NCI-H82 (cell line): Measurements from ENCODE around the gene ZMIZ2.
"Not testable (repeated sequence)": the region's sequence is repeated elsewhere in the genome, so short reads cannot be mapped to it uniquely, and the experiment has no call there.

Source experiments
- DNase-seq: peaks from one replicate; lab custom pipeline; 2025; lab: John Stamatoyannopoulos, UW

Gene ZMIZ2

DNA sequence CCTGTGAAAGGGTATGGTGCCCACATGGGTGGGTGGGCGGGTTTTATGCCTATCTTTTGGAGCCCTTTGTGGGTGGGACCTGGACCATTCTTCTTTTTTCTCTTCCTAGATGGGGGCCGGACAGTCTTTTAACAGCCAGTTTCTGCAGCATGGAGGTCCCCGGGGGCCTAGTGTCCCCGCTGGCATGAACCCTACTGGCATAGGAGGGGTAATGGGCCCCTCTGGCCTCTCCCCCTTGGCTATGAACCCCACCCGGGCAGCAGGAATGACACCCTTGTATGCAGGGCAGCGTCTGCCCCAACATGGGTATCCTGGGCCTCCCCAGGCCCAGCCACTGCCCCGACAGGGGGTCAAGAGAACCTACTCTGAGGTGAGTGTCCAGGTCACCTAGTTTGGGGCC, 9.1 kb downstream of the ZMIZ2 start:
- DNase-seq = no peak

DNA sequence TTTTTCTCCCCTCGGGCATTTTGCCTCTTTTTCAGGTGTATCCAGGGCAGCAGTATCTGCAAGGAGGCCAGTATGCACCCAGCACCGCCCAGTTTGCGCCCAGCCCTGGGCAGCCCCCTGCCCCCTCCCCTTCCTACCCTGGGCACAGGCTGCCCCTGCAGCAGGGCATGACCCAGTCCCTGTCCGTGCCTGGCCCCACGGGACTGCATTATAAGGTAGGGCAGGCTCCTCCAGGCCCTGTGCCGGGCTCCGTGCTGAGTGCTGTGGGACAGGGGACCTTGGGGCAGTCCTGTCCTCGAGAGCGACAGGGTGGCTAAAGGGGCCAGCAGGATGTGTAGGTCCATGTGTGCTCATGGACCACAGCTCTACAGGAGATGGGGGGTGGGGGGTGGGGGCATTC, 10.6 kb downstream of the ZMIZ2 start:
- DNase-seq = no peak

DNA sequence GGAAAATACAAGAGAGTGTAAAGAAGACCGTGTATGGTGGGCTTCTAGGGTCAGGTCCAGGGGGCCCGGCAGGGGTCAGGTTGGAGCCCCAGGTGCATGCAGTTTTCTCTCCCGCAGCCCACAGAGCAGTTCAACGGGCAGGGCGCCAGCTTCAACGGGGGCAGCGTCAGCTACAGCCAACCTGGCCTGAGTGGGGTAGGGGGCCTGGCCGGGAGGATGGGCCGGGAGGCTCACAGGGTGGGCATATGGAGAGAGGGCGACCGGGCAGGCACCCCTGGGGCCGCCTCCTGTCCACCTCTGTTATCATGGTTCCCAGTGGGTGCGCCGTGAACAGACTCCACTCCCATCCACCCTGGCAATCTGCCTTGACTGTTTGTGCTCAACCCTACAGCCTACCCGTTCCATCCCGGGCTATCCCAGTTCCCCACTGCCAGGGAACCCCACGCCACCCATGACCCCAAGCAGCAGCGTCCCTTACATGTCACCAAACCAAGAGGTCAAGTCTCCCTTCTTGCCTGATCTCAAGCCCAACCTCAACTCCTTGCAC, 11.5 kb downstream of the ZMIZ2 start:
- DNase-seq = no peak

DNA sequence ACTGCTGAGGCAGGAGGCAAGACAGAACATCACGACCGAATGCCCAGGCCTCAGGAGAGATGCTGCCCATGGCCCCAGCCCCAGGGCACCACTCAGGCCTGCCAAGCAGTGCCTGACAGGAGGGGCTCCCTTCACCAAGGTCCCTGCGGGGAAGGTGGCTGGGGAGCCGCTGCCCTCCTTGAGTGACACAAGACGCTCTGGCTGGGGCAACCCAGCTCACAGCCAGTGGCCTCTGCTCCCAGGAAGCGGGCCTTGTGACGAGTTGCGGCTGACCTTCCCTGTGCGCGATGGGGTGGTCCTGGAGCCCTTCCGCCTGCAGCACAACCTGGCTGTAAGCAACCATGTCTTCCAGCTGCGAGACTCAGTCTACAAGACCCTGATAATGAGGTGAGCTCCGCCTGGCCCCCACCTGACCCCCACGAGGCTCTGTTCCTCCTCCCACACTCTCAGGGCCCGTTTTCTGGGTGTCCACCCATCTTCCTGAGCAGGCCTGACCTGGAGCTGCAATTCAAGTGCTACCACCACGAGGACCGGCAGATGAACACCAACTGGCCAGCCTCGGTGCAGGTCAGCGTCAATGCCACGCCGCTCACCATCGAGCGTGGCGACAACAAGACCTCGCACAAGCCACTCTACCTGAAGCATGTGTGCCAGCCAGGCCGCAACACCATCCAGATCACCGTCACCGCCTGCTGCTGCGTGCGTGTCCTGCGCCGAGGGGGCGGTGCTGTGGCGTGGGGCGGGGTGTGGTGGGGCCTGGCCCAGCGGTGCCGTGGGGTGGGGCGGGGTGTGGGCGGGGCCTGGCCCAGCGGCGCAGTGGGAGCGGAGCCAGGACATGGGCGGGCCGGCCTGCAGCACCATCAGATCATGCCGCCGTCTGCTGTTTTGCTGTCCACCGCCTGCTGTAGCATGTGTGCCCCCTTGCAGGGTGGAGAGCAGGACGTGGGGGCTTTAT, 12.8 kb downstream of the ZMIZ2 start:
- DNase-seq = peak; percentile 91

DNA sequence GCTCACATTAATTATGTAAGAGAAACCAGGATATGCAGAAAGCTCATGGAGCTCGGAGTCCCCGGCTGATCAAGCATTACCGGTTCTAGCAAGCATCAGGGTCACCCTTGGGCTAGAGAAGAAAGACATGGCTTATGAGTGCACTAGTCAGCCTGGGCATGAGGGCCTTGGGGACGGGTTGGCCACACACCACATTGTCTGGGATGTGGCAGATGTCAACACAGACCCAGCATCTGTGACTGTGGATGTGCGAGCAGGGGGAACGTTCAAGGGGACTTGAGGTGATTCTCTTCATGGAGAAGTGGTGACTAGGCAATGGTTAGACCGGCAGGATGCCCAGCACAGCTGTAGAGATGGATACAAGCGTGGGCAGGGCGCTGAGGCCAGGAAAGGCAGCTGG, 13.7 kb downstream of the ZMIZ2 start:
- peak; percentile 55 for DNase-seq

DNA sequence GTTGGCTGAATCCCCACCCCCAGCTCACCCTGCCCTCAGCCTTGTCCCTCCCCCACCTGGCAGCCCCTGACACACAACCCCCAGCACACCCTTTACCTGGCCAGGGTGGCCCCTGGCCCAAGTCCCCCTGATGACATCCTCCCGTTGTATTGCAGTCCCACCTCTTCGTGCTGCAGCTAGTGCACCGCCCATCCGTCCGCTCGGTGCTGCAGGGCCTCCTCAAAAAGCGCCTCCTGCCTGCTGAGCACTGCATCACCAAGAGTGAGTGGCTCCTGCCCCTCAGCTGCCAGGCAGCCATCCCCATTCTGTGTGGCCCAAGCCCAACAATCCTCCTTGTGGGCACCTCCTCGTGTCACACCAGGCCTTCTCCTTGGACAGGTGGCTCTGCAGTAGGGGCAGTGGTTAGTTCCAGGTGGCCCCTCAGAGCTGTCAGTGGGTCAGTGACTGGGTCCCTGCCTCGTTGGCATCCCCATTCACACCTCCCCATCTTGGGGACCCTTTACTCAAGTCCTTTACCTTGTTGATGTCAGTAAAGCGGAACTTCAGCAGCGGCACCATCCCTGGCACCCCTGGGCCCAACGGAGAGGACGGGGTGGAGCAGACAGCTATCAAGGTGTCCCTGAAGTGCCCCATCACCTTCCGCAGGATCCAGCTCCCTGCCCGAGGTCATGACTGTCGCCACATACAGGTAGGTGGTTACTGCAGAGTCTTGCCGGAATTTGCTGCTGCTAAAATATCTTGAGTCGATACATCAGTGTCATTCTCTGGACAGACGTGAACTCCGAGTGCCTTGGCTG, 14.3 kb downstream of the ZMIZ2 start:
- no peak for DNase-seq

DNA sequence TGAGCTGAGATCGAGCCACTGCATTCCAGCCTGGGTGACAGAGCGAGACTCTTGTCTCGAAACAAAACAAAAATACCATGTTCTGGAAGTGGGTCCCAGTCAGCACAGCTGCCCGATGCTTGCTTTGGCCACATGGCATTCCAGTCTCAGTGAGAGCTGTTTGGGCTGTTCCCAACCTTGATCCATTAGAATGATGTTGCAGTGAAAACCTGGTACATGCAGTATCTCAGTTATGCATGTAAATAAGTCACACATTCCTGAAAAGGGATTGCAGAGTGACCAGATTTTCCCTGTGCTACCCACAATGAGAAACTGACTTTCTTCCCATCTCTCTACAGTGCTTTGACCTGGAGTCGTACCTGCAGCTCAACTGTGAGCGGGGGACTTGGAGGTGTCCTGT, 15.4 kb downstream of the ZMIZ2 start:
- DNase-seq = no peak

DNA sequence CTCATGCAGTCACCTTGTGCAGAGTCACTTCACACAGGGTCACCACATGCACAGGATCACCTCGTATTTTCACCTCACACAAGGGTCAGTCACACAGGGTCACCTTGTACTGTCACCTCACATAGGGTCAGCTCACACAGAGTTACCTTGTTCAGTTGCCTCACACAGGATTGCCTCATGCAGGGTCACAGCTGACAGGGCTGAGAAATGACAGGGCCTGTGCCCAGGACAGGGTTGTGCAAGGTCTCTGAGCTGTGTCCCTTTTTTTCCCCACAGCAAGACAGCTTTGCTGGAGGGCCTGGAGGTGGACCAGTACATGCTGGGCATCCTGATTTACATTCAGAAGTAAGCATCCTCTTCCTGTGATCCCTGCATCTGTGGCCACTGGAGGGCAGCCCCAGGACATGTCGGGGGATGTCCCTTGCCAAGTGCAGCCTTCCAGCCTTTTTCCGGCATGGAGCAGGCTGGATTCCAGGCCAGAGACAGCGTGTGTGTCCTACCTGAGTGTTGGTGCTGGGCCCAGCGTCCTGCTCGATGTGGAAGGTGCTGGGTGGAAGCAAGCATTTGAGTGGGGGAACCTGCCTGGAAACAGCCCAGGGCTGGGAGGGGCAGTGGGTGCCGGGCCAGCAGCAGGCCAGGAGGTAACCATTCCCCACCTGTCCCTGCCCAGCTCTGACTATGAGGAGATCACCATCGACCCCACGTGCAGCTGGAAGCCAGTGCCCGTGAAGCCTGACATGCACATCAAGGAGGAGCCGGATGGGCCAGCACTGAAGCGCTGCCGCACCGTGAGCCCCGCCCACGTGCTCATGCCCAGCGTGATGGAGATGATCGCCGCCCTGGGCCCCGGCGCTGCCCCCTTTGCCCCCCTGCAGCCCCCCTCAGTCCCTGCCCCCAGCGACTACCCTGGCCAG, 16.3 kb downstream of the ZMIZ2 start:
- no peak for DNase-seq

DNA sequence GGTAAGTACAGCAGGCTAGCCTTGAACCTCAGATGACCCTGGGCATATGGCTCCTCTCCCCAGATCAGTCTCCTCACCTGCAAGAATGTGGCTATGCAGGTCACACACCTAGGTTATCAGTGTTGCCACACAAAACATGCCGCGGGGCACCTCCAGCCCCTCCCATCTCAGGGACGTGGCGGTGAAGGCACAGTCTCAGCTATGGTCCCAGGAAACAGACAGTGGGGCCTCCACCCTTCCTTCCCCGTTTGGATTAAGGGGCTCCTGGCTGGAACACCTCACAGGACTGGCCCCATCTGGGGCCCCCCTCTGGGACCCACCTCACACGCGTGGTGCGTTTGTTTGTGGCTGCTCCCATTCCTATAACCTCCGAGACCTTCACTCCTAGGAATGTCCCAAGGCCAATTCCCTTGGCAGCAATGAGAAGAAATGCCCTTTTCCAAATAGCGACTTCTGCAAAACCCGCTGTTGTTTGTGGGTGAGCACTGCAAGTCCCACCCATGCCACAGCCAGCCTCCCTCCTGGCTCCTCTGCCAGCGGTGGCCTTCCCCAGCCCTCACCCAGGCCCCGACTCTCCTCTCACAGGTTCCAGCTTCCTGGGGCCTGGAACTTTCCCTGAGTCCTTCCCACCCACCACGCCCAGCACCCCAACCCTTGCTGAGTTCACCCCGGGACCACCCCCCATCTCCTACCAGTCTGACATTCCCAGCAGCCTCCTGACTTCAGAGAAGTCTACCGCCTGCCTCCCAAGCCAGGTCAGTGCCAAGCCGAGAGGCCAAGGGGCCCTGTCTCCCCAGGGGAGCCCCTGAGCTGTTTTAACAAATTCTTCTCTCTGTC, 17.1 kb downstream of the ZMIZ2 start:
- DNase-seq = no peak

DNA sequence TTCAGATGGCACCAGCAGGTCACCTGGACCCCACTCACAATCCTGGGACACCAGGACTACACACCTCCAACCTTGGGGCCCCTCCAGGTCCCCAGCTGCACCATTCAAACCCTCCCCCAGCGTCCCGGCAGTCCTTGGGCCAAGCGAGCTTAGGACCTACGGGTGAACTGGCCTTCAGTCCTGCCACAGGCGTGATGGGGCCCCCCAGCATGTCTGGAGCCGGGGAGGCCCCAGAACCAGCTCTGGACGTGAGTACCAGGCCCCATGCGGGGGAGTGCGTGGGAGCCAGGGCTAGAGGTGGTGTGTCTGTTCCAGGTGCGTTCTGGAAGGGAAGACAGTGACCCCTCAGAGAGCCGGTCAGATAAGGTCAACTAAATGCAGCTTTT, 17.8 kb downstream of the ZMIZ2 start:
- DNase-seq = no peak

DNA sequence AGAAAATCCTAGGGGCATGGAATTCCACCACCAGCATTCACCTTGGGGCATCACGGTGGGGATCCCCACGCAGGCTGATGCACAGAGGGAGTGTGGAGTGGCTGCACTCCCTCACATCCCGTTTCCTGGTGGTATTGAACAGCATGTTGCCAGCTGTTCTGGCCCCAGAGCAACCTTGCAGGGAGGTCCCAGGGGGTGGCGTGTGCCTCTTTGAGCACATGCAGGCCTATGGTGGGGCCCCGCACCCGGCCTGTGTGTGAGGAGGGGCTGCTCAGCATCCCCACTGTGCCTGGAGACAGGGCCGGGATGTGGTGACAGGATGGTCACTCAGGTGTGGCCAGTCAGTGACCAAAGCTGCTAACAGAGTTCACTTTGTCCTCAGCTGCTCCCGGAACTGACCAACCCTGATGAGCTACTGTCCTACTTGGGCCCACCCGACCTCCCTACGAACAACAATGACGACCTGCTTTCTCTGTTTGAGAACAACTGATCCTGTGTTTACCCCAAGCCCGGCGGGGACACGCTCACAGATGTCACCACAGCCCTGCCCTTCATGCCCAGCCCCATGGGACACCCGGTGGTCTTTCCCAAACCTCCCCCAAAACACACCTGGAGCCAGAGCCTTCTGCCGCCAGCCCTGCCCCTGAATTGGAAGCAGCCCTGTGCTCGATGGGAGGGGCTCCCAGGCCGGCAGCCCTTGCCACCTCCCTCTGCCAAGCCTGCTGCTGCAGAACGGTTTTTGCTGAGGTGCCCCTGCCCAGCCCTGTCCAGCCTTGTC, 18.7 kb downstream of the ZMIZ2 start:
- DNase-seq = no peak

DNA sequence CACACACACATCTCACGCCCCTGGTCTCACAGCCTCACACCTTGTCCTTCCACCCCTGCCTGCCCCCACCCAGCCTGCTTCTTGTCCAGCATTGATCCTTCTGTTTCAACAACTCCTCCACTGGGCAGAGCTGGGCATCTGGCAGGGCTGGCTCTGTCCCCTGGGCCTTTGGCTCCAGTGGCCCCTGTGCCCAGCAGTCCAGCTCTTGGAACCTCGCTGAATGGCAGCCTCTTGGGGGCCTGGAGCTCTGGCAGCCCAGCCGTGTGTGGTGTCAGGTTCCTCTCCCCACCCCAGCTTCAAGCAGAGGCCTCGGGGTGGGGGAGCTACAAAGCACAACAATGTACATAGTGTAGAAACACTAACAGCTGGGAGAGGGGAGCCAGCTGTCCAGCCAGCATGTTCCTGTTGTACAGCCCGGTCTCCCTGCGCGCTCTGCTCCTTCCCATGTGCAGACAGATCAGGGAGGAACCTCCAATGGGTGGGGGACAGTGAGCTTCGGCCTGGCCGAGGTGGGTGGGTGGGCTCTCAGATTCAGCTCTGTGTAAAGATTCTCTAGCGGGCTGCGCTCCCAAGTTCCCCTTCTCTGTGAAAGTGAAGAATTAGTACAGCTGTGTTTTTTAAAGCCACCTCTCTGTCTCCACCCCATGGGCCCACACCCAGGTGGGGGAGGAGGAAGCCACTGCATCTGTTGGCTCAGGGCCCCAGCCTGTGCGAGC, 19.4 kb downstream of the ZMIZ2 start:
- peak; percentile 87 for DNase-seq

DNA sequence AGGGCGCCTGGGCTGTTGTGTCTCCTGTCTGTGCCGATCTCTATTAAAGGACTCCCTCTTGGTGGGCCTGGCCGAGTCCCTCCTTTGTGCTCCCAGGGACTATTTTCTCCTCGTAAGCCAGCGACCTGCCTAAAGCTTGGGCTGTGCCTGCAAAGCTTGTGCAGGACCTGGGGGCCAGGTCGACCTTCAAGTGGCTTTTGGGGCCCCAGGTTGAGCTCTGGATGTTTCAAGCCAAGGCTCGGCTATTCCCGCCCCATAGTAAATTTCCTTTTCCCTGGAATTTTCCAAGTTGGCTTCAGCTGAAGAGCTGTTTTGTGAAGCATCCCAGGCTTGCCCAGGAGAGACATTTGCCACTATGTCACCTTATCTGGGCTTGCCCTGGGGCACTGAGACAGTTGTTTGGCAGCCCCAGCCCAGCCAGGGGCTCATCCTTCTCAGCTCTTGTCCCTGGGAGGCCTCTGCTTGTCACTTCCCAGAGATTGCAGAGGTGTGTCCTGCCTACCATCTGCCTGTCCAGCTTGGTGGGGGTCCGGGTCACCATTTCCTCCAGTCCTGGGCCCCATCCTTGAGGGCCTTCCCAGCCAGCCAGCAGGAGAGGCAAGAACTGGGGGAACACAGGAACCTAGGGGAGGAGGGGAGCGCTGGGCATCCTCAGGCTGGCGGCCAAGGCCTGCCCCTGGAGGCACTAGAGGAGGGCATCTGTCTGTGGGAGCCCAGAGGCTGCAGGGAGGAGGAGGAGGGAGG, 20.2 kb downstream of the ZMIZ2 start:
- DNase-seq = no peak

DNA sequence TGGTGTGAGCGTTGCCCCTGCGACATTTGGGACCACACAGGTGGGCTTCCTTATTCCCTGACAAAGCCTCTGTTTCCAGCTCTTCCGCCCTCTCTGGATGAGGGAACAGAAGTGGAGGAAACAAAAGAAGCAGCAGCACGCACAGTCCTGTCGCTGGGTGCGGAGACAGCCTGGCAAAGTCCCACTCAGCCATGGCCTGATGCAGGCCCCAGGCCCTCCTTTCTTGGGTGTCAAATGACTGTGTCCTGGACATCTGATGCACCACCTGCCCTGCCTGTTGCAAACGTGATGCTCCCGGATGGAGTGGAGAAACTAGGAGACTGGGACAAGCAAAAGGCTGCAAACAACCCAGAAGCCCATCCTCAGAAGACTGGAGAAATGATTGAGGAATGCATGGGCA, 20.7 kb downstream of the ZMIZ2 start:
- DNase-seq = no peak

DNA sequence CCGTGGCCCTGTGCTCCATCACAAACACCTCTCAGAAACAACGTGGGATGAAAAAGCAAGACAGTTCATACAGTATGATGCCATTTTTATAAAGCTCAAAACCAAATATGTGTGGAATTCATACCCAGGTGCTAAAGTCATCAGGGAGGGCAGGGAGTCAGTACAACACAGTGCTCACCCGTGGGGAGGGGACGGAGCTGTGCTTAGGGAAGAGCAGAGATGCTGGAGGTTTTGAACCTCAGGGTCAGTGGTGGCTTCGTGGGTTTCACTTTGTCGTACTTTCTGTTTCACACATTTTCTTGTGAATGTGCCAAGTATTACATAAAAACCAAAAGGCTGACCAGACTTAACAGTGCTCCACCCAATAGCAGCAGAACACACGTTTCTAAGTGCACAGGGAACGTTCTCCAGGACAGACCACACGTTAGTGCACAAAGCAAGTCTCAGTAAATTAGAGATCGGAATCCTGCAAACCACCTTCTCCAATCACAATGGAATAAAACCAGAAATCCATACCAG, 21.2 kb downstream of the ZMIZ2 start:
- no peak for DNase-seq

DNA sequence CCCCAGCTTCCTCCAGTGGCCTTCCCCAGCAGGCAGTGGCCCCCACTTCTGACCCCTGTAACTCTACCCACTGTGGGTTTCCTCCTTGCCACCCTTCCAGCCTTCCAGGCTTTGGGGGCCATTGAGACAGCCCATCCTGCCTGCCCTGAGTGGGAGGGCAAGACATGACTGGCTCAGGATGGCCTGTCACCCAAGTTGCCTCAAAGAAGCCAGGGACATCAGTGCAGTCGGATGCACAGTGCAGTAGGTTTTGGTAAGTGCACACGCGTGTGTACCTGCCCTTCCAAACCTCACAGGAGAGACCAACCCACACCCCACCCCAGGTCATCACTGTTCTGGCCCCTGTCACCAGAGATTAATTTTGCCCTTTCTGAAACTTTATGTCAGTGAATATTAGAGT, 22.7 kb downstream of the ZMIZ2 start:
- DNase-seq = no peak

DNA sequence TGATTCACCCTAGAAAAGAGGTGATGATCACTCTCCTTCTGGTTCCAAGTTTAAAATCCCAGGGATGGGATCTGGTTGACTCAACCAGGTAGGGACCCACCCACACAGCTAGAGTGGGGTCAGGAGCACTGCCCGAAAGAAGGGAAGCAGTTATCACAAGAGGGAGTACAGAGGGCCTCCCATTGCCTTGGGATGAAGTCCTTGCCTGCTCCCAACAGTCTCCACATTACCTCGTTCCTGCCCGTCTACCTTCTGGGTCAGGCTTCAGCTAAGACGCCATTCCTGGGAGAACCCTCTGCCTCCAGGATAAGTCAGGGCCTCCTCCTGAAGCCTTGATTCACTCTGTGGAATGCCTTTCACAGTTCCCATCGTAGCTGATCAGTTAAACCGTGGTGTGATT, 23.8 kb downstream of the ZMIZ2 start:
- no peak for DNase-seq

DNA sequence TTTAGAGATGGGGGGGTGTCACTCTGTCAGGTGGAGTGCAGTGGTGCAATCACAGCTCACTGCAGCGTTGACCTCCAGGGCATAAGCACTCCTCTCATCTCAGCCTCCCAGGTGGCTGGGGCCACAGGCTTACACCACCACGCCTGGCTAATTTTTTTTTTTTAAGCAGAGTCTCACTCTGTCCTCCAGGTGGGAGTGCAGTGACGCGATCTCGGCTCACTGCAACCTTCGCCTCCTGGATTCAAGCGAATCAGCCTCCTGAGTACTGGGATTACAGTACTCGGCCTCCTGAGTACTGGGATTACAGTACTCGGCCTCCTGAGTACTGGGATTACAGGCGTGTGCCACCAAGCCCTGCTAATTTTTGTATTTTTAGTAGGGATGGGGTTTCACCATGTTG, 24.2 kb downstream of the ZMIZ2 start:
- peak; percentile 33 for DNase-seq

DNA sequence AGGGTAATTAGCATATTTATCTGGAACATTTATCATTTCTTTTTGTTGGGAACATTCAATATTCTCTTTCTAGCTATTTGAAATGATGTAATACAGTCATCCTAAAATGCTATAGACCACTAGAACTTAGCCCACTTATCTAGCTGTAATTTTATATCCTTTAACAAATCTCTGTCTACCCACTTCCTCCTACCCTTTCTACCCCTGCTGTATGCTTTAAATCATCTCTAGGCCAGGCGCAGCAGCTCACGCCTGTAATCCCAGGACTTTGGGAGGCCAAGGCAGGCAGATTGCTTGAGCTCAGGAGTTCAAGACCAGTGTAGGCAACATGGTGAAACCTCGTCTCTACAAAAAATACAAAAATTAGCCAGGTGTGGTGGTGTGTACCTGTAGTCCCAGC, 25.8 kb downstream of the ZMIZ2 start:
- DNase-seq = not testable (repeated sequence)
